ENCODE measurements around the gene MEGF6.

GRCh38 chr1:3501856-3502640, 109.3 kb downstream of the MEGF6 start:
- TF ChIP-seq CTCF (IDR thresholded peaks at IDR 0.05) (no peak), POLR2A (IDR thresholded peaks at IDR 0.05) (no peak)

All from adrenal gland (tissue), 5 donors.